Subcutaneous adipose tissue (tissue), 4 donors: Measurements from ENCODE around the gene CACNA1A. TPM values are rescaled to one million over a fixed set of nuclear protein-coding genes. Genes with fewer than 3 reads are reported as not detected.

ENCODE experiments used
- CTCF ChIP-seq: fragments of 450-650 bp; IDR thresholded peaks from one replicate; pipeline ENCODE4 v1.5.1; 2016; ENCODE audit warnings: low read depth, mild to moderate bottlenecking, control low read depth, antibody characterized with exemption, moderate library complexity
- total RNA-seq, 4 donors: library from RNA; depleted of rRNA; stranded (reverse); fragments of >200 nt; gene quantifications; one replicate each; pipeline ENCODE4 v1.1.0, GENCODE V29; 2016

The CACNA1A gene
- total RNA-seq, 4 donors from 2014 or later: 0.44 to 3.9 (median 1.2) TPM

GRCh38 chr19:13404236-13404635 is 102.0 kb downstream of the CACNA1A start:
- TF ChIP-seq CTCF: no peak

DNA sequence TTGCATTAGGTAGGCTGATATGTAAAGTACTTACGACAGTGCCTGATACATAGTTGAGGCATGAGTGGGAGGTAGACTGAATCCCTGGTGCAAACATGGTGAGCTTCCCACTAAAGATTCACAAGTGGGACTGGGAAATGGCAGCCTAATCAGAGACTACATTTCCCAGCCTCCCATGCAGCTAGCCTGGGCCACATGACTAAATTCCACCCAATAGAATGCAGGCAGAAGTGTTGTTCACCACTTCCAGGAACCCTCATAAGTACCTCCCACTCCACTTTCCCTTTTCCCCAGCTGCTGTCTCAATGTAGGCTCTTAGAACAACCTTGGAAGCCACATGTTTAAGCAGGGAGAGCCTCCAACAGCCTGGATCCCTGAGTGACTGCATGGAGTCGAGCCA is 104.9 kb downstream of the CACNA1A start:
- TF ChIP-seq CTCF: no peak

DNA sequence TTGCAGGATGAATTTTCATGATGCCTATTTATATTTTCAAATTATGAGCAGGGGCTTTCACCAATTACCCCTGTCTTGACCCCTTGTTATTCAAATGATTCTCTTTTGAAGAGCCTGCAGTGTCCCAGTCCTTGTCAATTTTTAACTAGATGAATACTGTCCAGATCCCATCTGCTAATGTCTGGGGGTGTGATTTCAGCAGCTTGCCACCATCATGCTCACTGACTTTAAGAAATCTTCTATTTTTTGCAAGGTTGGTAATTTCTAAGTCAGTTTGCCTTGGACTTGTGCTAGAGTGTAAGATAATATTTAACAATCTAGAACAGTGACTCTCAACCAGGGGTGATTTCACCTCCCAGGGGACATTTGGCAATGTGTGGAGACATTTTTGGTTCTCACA is 106.0 kb downstream of the CACNA1A start:
- TF ChIP-seq CTCF: no peak

DNA sequence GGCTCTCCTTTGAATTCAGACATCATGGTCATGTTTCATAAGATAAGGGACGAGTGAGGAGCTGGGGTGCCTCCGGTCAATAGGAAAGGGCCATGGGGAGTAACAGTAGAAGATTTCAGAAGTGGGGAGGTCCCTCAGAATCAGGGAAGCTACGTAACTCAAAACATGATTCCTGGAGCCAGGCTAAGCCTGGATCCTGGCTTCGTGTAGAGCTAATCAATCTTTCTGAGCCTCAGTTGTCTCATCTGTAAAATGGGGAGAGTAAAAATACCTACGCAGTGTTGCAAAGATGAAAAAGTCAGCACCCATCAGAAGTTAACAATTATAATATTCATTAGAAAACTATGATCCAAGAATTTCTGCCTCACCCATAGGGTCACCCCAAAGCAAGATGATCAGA is 106.5 kb downstream of the CACNA1A start:
- TF ChIP-seq CTCF: no peak

DNA sequence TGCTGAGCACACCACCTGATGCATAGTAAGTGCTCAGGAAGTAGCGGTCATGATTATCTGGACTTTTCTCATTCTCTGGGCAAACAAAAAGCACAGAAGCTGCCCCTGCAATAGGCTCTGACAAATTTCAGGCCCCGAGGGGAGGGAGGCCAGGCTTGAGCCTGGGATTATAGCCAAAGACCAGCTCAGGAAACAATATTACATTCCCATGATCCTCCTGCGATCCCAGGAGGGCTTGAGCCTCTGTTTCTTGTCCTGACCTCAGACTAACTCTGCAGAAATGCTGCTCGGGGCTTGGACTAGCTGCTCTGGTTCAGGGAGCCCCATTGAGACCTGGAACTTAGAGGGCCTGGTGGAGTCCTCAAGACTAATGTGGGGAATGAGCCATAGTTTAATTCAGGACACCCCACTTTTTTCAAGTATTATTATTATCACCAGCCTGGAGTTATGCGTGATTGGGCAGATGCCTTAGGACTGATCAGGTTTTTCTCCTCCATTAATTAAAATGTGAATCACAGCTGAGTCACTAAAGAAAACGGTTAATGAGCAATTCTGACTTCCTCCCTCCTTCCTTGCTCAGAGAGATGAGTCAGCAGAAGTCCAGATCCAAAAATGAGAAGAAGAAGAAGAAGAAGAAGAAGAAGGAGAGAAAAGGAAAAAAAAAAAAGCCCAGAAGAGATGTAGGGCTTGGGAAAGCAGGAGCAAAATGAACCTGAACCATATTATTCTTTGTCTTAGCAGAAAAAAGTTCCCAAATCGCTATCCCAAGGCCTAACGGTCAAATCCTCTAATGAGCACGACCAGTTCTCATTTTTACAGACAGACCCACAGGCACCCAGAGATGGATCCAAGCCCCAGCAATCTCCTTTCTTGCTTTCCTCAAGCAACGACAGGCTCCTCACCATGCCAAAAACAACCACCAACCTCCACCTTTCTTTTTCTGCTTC is 107.2 kb downstream of the CACNA1A start:
- no peak for TF ChIP-seq CTCF

GRCh38 chr19:13398182-13398581 is 108.1 kb downstream of the CACNA1A start:
- TF ChIP-seq CTCF: no peak

- no peak for TF ChIP-seq CTCF
Measured at GRCh38 chr19:13396250-13397080, 109.8 kb downstream of the CACNA1A start.
